ENCODE measurements around the gene RAPGEF2.

RAPGEF2 gene

GRCh38 chr4:159379836-159380235 lies 277.0 kb downstream of the RAPGEF2 start:
- no peak for DNase-seq

GRCh38 chr4:159382856-159383561 lies 280.1 kb downstream of the RAPGEF2 start:
- DNase-seq: no peak

- DNase-seq: no peak
Observed at GRCh38 chr4:159383562-159383931, 280.7 kb downstream of the RAPGEF2 start.

GRCh38 chr4:159384017-159384416 lies 281.1 kb downstream of the RAPGEF2 start:
- DNase-seq: no peak

- DNase-seq: no peak
Observed at GRCh38 chr4:159384632-159385031, 281.8 kb downstream of the RAPGEF2 start.

GRCh38 chr4:159386620-159387019 lies 283.7 kb downstream of the RAPGEF2 start:
- no peak for DNase-seq

- no peak for DNase-seq
Observed at GRCh38 chr4:159389756-159390155, 286.9 kb downstream of the RAPGEF2 start.

GRCh38 chr4:159390648-159391047 lies 287.8 kb downstream of the RAPGEF2 start:
- peak; percentile 56 for DNase-seq

GRCh38 chr4:159395693-159396092 lies 292.8 kb downstream of the RAPGEF2 start:
- no peak for DNase-seq

GRCh38 chr4:159396151-159396550 lies 293.3 kb downstream of the RAPGEF2 start:
- DNase-seq: no peak

- no peak for DNase-seq
Observed at GRCh38 chr4:159398236-159398638, 295.4 kb downstream of the RAPGEF2 start.

GRCh38 chr4:159400558-159401225 lies 297.8 kb downstream of the RAPGEF2 start:
- DNase-seq: peak; percentile 42

- peak; percentile 40 for DNase-seq
Observed at GRCh38 chr4:159401226-159401712, 298.4 kb downstream of the RAPGEF2 start.

GRCh38 chr4:159401791-159402380 lies 299.0 kb downstream of the RAPGEF2 start:
- no peak for DNase-seq

Data from hematopoietic multipotent progenitor cell treated with erythropoietin and hydrocortisone succinate and interleukin-3 and kit ligand, for 4 days (in vitro differentiated cells).